Right lobe of liver (tissue), 6 donors: ENCODE results near the gene INSRR. TPM values are rescaled to one million over a fixed set of nuclear protein-coding genes. Genes with fewer than 3 reads are reported as not detected.

ENCODE experiments used
- ATAC-seq, 4 donors: fragments of 200-7000 bp; cut with Tn5 transposase; one replicate each; pipeline ENCODE4 v1.9.1; 2020; ENCODE audit warnings: mild to moderate bottlenecking in 4 of 4, moderate library complexity in 4 of 4
- DNase-seq, 3 donors: peaks; one replicate each; pipeline ENCODE4 v3.0.0-alpha.2; 2020
- H3K27ac ChIP-seq, 3 donors: fragments of 200-600 bp; one replicate each; pipeline ENCODE4 v1.8.0; 2022
- H3K27me3 ChIP-seq, 2 donors: fragments of 200-600 bp; one replicate each; pipeline ENCODE4 v1.8.0; 2022
- H3K36me3 ChIP-seq, 4 donors: fragments of 200-600 bp; sonication (generic) in 1 of 4; one replicate each; pipeline versions ENCODE4 v1.5.1 to v1.8.0; 2017 to 2022; ENCODE audit warnings: control low read depth in 1 of 4
- H3K4me1 ChIP-seq, 4 donors: fragments of 200-600 bp; sonication (generic) in 1 of 4; one replicate each; pipeline versions ENCODE4 v1.5.1 to v1.8.0; 2017 to 2022; ENCODE audit warnings: control low read depth in 1 of 4
- H3K4me3 ChIP-seq, 3 donors: fragments of 200-600 bp; one replicate each; pipeline ENCODE4 v1.8.0; 2022
- H3K9me3 ChIP-seq, 4 donors: fragments of 200-600 bp; sonication (generic) in 1 of 4; one replicate each; pipeline versions ENCODE4 v1.5.1 to v1.8.0; 2017 to 2022; ENCODE audit warnings: control low read depth in 1 of 4
- POLR2A ChIP-seq: fragments of 450-650 bp; IDR thresholded peaks from one replicate; pipeline ENCODE4 v1.6.1; 2017; ENCODE audit warnings: antibody characterized with exemption, mild to moderate bottlenecking
- WGBS: methylation state at CpG from one replicate; pipeline ENCODE4 v1.1.6; 2018; ENCODE audit warnings: low coverage, low lambda C conversion rate; ENCODE audit not compliant: insufficient coverage; ENCODE audit errors: missing lambda C conversion rate; 5-methylcytosine and 5-hydroxymethylcytosine counted together
- intact Hi-C, 2 donors: fragments of 100-400 bp; cut with DNase I; formaldehyde crosslinking; loops; one replicate each; pipeline versions ENCODE4 v1.11.2 to v1.14.1; 2022
- total RNA-seq, 6 experiments: library from RNA; depleted of rRNA in 2 of 6; stranded (reverse); fragments of >200 nt in 2 of 6; fragmentation: NEBNext Ultra II Directional in 3 of 6; extraction: Animal tissue kit (Norgen Biotek cat#: 25700) in 3 of 6; gene quantifications; one replicate each; pipeline versions ENCODE4 v1.1.0 to v1.2.4, GENCODE V29; 2016 to 2023
- TF ChIP-seq, protein P1 (sequence below), 4 donors: fragments of 200-600 bp in 3 of 4; fragments of 450-650 bp in 1 of 4; IDR thresholded peaks; one replicate each; pipeline versions ENCODE4 v1.5.1 to v1.8.0; 2016 to 2022; ENCODE audit warnings: antibody characterized with exemption in 4 of 4, mild to moderate bottlenecking in 2 of 4
- donor health status: DM: no; HTN: yes; CAD: no.
- donor health status: DM: no; HTN: no; CAD: no.
- donor health status: DM: no; HTN: no; CAD: no.
- donor health status: DM: no; HTN: yes; CAD: no.
- donor health status: DM: no; HTN: yes; CAD: no.

The INSRR gene
- total RNA-seq, 6 experiments from 2014 or later = not detected

DNA sequence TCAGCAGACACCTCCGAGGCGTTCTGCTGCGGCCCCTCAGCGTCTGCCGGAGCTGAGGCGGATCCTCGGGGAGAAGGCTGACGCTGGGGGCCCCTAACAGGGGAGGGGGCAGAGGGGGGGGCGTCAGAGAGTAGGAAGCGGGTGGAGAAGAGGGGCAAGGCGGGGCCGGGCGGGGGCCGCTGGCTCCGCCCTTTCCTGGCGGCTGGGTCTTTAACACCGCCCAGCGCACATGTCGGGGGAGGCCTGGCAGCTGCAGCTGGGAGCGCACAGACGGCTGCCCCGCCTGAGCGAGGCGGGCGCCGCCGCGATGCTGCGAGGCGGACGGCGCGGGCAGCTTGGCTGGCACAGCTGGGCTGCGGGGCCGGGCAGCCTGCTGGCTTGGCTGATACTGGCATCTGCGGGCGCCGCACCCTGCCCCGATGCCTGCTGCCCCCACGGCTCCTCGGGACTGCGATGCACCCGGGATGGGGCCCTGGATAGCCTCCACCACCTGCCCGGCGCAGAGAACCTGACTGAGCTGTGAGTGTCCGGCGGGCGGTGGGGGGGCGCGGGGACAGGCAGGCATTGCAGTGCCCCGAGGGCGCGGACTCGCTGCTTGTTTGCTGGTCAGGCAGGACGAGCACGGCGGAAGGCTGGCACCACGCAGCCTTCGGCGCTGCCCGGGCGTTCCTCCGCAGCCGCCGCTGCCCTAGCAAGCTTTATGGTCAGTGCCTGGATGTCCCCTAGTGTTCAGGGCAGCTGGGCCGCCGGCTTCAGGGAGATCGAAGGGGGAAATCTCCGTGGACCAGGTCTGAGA is 1.9 kb upstream of the INSRR start, which contains the start of gene NTRK1:
Gene NTRK1 (plus strand): TSS at position 238 of the 796 bp plus-strand sequence. CDS start 70 bp downstream, at position 308.
- peak; percentile 12 to 37 (median 20) for ATAC-seq
- 4% methylated on average over 8 of the region's 69 CpGs for WGBS
- Histone ChIP-seq H3K36me3 (no peaks in the 10 kb centered on the region), H3K9me3 (no peaks in the 10 kb centered on the region), H3K27me3 (peaks cover 4 to 13% of the 10 kb centered on the region in 2 donors), H3K4me3 (peak within 1 kb of the TSS in 2 of 3 donors; percentile 6 to 24), H3K4me1 (peaks cover 0 to 21% (median 0%) of the 10 kb centered on the region in 4 donors), H3K27ac (no peak within 1 kb of the TSS)
- intact Hi-C loops = no loop called here
- TF ChIP-seq POLR2A = no peak
- TF ChIP-seq, protein P1, sequence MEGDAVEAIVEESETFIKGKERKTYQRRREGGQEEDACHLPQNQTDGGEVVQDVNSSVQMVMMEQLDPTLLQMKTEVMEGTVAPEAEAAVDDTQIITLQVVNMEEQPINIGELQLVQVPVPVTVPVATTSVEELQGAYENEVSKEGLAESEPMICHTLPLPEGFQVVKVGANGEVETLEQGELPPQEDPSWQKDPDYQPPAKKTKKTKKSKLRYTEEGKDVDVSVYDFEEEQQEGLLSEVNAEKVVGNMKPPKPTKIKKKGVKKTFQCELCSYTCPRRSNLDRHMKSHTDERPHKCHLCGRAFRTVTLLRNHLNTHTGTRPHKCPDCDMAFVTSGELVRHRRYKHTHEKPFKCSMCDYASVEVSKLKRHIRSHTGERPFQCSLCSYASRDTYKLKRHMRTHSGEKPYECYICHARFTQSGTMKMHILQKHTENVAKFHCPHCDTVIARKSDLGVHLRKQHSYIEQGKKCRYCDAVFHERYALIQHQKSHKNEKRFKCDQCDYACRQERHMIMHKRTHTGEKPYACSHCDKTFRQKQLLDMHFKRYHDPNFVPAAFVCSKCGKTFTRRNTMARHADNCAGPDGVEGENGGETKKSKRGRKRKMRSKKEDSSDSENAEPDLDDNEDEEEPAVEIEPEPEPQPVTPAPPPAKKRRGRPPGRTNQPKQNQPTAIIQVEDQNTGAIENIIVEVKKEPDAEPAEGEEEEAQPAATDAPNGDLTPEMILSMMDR (IDR thresholded peaks at IDR 0.05) = no peak
- no peak for DNase-seq

DNA sequence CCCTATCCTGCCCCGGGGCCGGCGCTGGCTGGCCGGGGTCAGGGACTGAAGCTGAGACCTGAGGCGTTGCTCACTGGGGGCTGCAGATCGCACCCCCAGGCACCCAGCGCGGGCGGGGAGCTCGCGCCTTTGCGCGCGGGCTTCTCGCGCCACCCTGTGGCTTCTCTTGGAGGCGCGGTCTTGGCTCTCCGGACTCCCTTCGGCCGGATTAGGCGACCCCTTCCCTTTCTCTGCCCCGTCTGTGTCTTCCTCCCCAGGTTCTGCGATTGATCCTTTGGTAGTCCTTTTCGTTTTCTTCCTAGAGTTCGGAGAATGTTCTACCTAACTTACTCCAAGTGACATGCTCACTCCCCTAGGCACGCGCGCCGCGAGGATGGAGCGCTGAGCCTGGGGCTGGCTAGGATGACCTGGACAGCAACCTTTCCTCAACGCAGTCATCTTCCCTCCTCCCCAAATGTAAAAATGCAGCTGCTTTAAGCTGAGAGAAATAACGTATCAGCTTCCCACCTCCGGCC is 1.3 kb upstream of the INSRR start:
- no peak overlapping the region for H3K27ac ChIP-seq
- 1% methylated on average over 19 of the region's 35 CpGs for WGBS
- peak; percentile 72 to 81 (median 78) for ATAC-seq
- no peaks in the 10 kb centered on the region for H3K9me3 ChIP-seq
- intact Hi-C loops = no loop called here
- H3K36me3 ChIP-seq = no peaks in the 10 kb centered on the region
- H3K27me3 ChIP-seq = peaks cover 4 to 13% of the 10 kb centered on the region in 2 donors
- no peak for TF ChIP-seq POLR2A
- TF ChIP-seq, protein P1 (IDR thresholded peaks at IDR 0.05) = peak; percentile 65 to 88 (median 76)
- DNase-seq = no peak
- peak overlapping the region in 2 of 3 donors; percentile 6 to 24 for H3K4me3 ChIP-seq
- peaks cover 0 to 21% (median 0%) of the 10 kb centered on the region in 4 donors for H3K4me1 ChIP-seq

DNA sequence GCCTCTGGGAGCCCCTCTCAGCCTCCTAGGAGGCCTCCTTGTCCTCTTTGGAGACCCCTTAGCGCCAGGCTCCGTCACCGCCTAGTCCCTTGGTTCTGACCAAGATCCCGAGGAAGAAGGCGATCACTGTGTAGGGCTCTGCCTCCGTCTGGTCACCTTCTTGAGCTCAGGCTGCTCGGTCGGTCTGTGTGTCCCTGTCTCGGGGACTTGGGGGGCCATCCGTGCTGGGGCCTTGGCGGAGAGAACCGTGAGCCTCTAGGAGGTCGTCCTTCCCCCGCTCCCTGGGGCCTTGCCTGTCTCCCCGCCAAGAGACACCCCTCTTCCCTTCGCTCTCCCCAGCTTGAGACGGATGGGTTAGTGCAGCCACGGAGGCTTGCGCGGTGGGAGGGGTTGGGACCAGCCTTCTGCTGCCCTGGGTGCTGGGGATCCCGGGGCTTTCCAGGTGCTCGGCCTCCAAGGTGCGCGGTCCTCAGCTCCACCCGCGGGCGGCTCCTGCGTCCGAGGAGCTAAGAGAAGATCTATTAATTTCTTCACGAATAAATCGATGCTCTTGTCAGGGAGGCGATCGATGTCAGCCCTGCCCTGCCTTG is 701 bp upstream of the INSRR start:
- H3K27me3 ChIP-seq = peaks cover 4 to 13% of the 10 kb centered on the region in 2 donors
- no peak for DNase-seq
- peak overlapping the region in 2 of 3 donors; percentile 6 to 24 for H3K4me3 ChIP-seq
- 0% methylated on average over 10 of the region's 33 CpGs for WGBS
- H3K27ac ChIP-seq = no peak overlapping the region
- no peaks in the 10 kb centered on the region for H3K36me3 ChIP-seq
- peak; percentile 19 to 26 (median 25) for ATAC-seq
- no peaks in the 10 kb centered on the region for H3K9me3 ChIP-seq
- peaks cover 0 to 21% (median 0%) of the 10 kb centered on the region in 4 donors for H3K4me1 ChIP-seq
- TF ChIP-seq POLR2A = no peak
- TF ChIP-seq, protein P1 (IDR thresholded peaks at IDR 0.05) = no peak
- intact Hi-C loops = no loop called here

DNA sequence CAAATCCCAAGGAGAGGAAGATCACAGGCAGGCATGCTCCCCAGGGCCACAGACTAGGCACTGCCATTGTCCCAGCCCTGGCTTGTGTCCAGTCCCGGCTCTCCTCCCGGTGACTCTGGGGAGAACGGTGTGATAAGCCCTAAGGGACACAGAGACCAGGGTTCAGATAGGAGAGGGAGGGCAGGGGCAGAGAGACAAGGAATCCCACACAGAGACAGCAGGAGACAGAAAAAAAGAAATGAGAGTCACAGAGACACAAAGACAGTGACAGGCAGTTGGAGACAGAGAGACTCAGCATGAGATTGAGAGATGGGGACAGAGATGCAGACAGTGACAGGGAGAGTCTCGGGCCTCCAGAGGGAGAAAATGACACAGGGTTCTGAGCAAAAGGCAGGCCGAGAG is 361 bp downstream of the INSRR start:
- DNase-seq (no peak), ATAC-seq (peak in 2 of 4 donors; percentile 18 to 21)
- Histone ChIP-seq H3K27ac (no peak overlapping the region), H3K36me3 (no peaks in the 10 kb centered on the region), H3K4me3 (no peak overlapping the region), H3K4me1 (peaks cover 0 to 21% (median 0%) of the 10 kb centered on the region in 4 donors), H3K9me3 (no peaks in the 10 kb centered on the region), H3K27me3 (peaks cover 4 to 13% of the 10 kb centered on the region in 2 donors)
- 17% methylated on average over 5 of the region's 5 CpGs for WGBS
- intact Hi-C loops = no loop called here
- no peak for TF ChIP-seq POLR2A
- TF ChIP-seq, protein P1 (IDR thresholded peaks at IDR 0.05) = no peak
